Tongue (tissue), 2 donors: ENCODE data around the gene MLEC. TPM values are rescaled to one million over a fixed set of nuclear protein-coding genes. Genes with fewer than 3 reads are reported as not detected.
A peak's percentile ranks its signal among the peaks of the same experiment; 100 is the strongest.

ENCODE experiments used
- DNase-seq: peaks from one replicate; pipeline ENCODE4 v3.0.0-alpha.2; 2015
- total RNA-seq: library from RNA; depleted of rRNA; stranded (reverse); fragments of >200 nt; gene quantifications from one replicate; pipeline ENCODE4 v1.2.3, GENCODE V29; 2014

Gene MLEC
- total RNA-seq, 1 donor from 2014 or later = 67.1 TPM

- peak; percentile 93 for DNase-seq
These were observed 54.8 kb downstream of the MLEC start for GRCh38 chr12:120741476-120742421.

- no peak for DNase-seq
These were observed 58.1 kb downstream of the MLEC start for GRCh38 chr12:120744922-120745493.

GRCh38 chr12:120748242-120748641, 61.3 kb downstream of the MLEC start:
- no peak for DNase-seq

DNA sequence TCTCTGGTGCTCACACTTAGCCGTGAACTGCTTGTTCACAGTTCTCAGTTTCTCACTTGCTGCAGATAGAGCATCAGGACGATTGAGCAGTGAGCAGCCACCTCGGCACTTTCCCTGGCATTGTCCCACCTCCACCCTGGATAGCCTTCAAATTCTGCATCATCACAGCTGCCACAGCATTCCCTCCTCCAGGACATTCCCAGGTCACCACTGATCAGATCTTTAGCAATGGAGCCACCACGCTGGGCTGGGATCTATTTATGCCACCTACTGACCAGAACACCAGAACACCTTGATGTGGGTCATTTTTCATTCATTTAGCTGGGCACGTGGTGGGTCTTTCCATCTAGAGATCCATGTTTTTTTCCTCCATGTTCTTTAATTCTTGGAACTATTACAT, 62.3 kb downstream of the MLEC start:
- DNase-seq = no peak

DNA sequence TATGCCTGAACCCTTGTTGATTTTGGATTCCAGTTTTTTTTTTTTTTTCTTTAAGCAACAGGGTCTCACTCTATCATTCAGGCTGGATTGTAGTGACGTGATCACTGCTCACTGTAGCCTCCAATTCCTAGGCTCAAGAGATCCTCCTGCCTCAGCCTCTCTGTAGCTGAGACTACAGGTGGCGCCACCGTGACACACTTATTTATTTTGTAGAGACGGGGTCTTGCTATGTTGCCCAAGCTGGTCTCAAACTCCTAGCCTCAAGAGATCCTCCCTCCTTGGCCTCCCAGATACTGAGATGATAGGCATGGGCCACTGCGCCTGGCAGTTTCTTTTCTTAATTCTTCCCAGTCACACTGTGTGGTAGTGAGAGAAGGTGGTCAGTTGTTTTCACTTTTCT, 63.9 kb downstream of the MLEC start:
- DNase-seq = no peak

GRCh38 chr12:120751389-120751788, 64.4 kb downstream of the MLEC start:
- DNase-seq = no peak

Other genes starting within 250 kb of the MLEC start
- gene COX6A1, start 249.0 kb upstream of the MLEC start, total RNA-seq = 183 TPM
- 12.0 TPM for gene TRIAP1, start 240.8 kb upstream of the MLEC start, total RNA-seq
- 18.5 TPM for gene GATC, start 240.7 kb upstream of the MLEC start, total RNA-seq
- gene SRSF9, start 217.4 kb upstream of the MLEC start, total RNA-seq = 92.3 TPM
- gene DYNLL1, start 191.0 kb upstream of the MLEC start, total RNA-seq = 158 TPM
- gene COQ5, start 158.0 kb upstream of the MLEC start, total RNA-seq = 45.9 TPM
- gene RNF10, start 152.8 kb upstream of the MLEC start, total RNA-seq = 172 TPM
- 23.2 TPM for gene POP5, start 105.7 kb upstream of the MLEC start, total RNA-seq
- gene CABP1, start 46.5 kb upstream of the MLEC start, total RNA-seq = 0.51 TPM
- gene UNC119B, start 23.3 kb downstream of the MLEC start, total RNA-seq = 15.1 TPM
- 33.0 TPM for gene ACADS, start 38.7 kb downstream of the MLEC start, total RNA-seq
- 15.9 TPM for gene SPPL3, start 217.2 kb downstream of the MLEC start, total RNA-seq